HG03520 (cell line): ENCODE results near the gene BRINP3.

Experiments used
- ATAC-seq: cut with Tn5 transposase; IDR thresholded peaks from one replicate; pipeline ENCODE4 v1.9.1; 2021; ENCODE audit warnings: mild to moderate bottlenecking, moderate library complexity; ENCODE audit not compliant: unreplicated experiment

Gene BRINP3

GRCh38 chr1:190193508-190194115 is 284.1 kb downstream of the BRINP3 start:
- ATAC-seq, result no peak

GRCh38 chr1:190192627-190193026 is 285.0 kb downstream of the BRINP3 start:
- ATAC-seq, result no peak

GRCh38 chr1:190183588-190183987 is 294.1 kb downstream of the BRINP3 start:
- ATAC-seq, result no peak

GRCh38 chr1:190179817-190180216 is 297.8 kb downstream of the BRINP3 start:
- no peak for ATAC-seq

- ATAC-seq, result no peak
Observed at GRCh38 chr1:190178827-190179226, 298.8 kb downstream of the BRINP3 start.

GRCh38 chr1:190177555-190177954 is 300.1 kb downstream of the BRINP3 start:
- no peak for ATAC-seq

GRCh38 chr1:190176776-190177175 is 300.9 kb downstream of the BRINP3 start:
- ATAC-seq, result no peak

- ATAC-seq, result no peak
Observed at GRCh38 chr1:190175320-190175719, 302.3 kb downstream of the BRINP3 start.

GRCh38 chr1:190172651-190173430 is 304.8 kb downstream of the BRINP3 start:
- ATAC-seq, result no peak

GRCh38 chr1:190170321-190170720 is 307.3 kb downstream of the BRINP3 start:
- no peak for ATAC-seq

GRCh38 chr1:190169311-190170067 is 308.2 kb downstream of the BRINP3 start:
- no peak for ATAC-seq

GRCh38 chr1:190168893-190169280 is 308.8 kb downstream of the BRINP3 start:
- no peak for ATAC-seq

GRCh38 chr1:190168116-190168892 is 309.4 kb downstream of the BRINP3 start:
- ATAC-seq, result no peak

GRCh38 chr1:190159146-190159545 is 318.5 kb downstream of the BRINP3 start:
- no peak for ATAC-seq

- no peak for ATAC-seq
Observed at GRCh38 chr1:190154744-190155143, 322.9 kb downstream of the BRINP3 start.

GRCh38 chr1:190147616-190148015 is 330.0 kb downstream of the BRINP3 start:
- ATAC-seq, result no peak

- no peak for ATAC-seq
Observed at GRCh38 chr1:190144650-190145049, 333.0 kb downstream of the BRINP3 start.

GRCh38 chr1:190140644-190141043 is 337.0 kb downstream of the BRINP3 start:
- no peak for ATAC-seq

- no peak for ATAC-seq
Observed at GRCh38 chr1:190138702-190139101, 339.0 kb downstream of the BRINP3 start.

- ATAC-seq, result no peak
Observed at GRCh38 chr1:190138266-190138665, 339.4 kb downstream of the BRINP3 start.

GRCh38 chr1:190129366-190129765 is 348.3 kb downstream of the BRINP3 start:
- no peak for ATAC-seq
